Measurements from ENCODE around the gene SUPT16H. TPM values are rescaled to one million over a fixed set of nuclear protein-coding genes. Genes with fewer than 3 reads are reported as not detected.

The SUPT16H gene
- 10 to 100 TPM; 54.0 to 86.5 (median 60.3) TPM for total RNA-seq

DNA sequence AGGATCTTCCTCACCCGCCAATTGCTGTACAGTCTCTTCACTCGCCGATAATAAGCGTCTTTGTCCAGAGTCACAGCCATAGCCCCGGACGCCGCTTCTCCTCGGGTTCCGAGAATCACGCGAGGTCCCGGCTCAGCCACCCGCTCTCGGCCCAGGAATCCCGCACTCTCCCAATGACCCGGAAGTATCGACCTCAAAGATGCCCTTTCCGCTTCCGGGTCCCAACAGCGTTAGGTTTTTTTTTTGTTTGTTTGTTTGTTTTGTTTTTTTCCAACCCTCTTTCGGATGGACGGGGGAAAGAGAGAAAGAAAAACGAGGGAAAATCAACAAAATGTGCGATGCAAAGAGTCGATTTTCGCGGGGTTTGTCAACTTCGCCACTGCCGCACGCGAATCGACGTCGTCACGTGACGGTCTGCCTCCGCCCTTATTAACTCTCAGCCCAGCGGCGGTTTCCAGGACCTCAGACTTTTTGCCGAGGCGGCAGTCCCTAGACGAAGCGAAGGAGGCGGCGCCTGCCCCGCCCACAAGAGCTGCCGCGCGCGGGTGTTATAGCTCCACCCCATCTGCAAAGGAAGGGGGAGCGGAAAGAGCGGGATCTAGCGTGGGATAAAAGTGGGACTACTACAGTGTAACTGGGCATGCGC, at the start of gene SUPT16H:
SUPT16H (minus strand) TSS at position 172 of the 646 bp plus-strand sequence; CDS start at position 80, 92 bp downstream.
- peak; percentile 76 for DNase-seq (ENCODE audit: low spot score)
- TF ChIP-seq, protein P1, sequence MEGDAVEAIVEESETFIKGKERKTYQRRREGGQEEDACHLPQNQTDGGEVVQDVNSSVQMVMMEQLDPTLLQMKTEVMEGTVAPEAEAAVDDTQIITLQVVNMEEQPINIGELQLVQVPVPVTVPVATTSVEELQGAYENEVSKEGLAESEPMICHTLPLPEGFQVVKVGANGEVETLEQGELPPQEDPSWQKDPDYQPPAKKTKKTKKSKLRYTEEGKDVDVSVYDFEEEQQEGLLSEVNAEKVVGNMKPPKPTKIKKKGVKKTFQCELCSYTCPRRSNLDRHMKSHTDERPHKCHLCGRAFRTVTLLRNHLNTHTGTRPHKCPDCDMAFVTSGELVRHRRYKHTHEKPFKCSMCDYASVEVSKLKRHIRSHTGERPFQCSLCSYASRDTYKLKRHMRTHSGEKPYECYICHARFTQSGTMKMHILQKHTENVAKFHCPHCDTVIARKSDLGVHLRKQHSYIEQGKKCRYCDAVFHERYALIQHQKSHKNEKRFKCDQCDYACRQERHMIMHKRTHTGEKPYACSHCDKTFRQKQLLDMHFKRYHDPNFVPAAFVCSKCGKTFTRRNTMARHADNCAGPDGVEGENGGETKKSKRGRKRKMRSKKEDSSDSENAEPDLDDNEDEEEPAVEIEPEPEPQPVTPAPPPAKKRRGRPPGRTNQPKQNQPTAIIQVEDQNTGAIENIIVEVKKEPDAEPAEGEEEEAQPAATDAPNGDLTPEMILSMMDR (IDR thresholded peaks at IDR 0.05), result no peak
- ATAC-seq (ENCODE audit: low FRiP score), result peak; percentile 99

GRCh38 chr14:21431126-21431525, 47.3 kb upstream of the SUPT16H start:
- TF ChIP-seq, protein P1 (IDR thresholded peaks at IDR 0.05), result no peak
- ATAC-seq (ENCODE audit: low FRiP score) (no peak), DNase-seq (ENCODE audit: low spot score) (no peak)

GRCh38 chr14:21428930-21429329, 45.1 kb upstream of the SUPT16H start:
- no peak for ATAC-seq (ENCODE audit: low FRiP score)
- TF ChIP-seq, protein P1 (IDR thresholded peaks at IDR 0.05), result no peak
- no peak for DNase-seq (ENCODE audit: low spot score)

DNA sequence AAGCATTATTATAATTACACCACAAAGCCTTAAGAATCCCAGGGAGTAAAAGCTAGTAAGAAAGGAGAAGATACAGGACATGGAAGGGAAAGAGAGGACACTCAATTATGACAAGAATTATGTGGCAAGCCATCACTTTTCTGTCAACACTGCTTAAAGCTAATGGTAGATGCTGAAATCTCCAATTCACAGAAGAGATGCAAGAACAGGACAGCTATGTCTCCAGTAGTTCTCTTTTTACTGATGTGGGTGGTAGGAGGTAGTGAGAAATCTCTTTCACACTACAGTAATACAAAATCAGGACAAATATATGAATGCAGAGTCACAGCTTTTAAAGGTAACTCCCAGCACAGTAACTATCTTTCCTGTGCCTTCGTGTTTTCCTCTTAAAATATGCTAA, 42.9 kb upstream of the SUPT16H start:
- no peak for DNase-seq (ENCODE audit: low spot score)
- no peak for ATAC-seq (ENCODE audit: low FRiP score)

GRCh38 chr14:21419528-21419927, 35.7 kb upstream of the SUPT16H start:
- TF ChIP-seq, protein P1 (IDR thresholded peaks at IDR 0.05), result no peak
- ATAC-seq (ENCODE audit: low FRiP score) (no peak), DNase-seq (ENCODE audit: low spot score) (no peak)

More for the DNA sequence above, 42.9 kb upstream of the SUPT16H start:
- TF ChIP-seq, protein P1 (IDR thresholded peaks at IDR 0.05), result no peak

DNA sequence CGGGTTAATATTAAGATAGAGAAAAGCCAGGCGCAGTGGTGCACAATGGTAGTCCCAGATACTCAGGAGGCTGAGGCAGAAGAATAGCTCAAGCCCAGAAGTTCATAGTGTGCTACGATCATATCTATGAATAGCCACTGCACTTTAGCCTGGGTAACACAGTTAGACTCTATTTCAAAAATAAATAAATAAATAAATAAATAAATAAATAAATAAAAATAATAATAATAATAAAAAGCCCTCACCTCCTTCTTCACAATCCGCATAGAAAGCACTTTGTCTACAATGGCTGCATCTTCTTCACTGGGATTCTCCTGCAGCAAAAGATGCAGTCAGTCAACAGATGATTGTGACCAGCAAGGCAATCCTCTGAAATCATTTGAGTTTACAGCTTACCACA, 31.5 kb upstream of the SUPT16H start:
- ATAC-seq (ENCODE audit: low FRiP score), result no peak
- no peak for DNase-seq (ENCODE audit: low spot score)
- TF ChIP-seq, protein P1 (IDR thresholded peaks at IDR 0.05), result no peak

- DNase-seq (ENCODE audit: low spot score) (no peak), ATAC-seq (ENCODE audit: low FRiP score) (no peak)
- TF ChIP-seq, protein P1 (IDR thresholded peaks at IDR 0.05), result no peak
These were observed 30.4 kb upstream of the SUPT16H start for GRCh38 chr14:21414137-21414631.

Data from omental fat pad (tissue), 4 donors.